G401 (cell line): Measurements from ENCODE around the gene SNX12. TPM values are rescaled to one million over a fixed set of nuclear protein-coding genes. Genes with fewer than 3 reads are reported as not detected.

Source experiments
- DNase-seq: peaks from one replicate; pipeline ENCODE4 v3.0.0-alpha.2; 2015; ENCODE audit warnings: low spot score
- in situ Hi-C: cut with HindIII; loops from 2 replicates; pipeline ENCODE4 v1.10.0; 2016; ENCODE audit warnings: low sequenced_read_pairs, mixed read lengths
- total RNA-seq: library from RNA; depleted of rRNA; stranded (reverse); fragments of >200 nt; shearing (Covaris generic); gene quantifications from 2 replicates; pipeline ENCODE4 v1.2.3, GENCODE V29; 2014; rRNA removed

Gene SNX12
- total RNA-seq = 86.3 and 127 TPM in 2 replicates

DNA sequence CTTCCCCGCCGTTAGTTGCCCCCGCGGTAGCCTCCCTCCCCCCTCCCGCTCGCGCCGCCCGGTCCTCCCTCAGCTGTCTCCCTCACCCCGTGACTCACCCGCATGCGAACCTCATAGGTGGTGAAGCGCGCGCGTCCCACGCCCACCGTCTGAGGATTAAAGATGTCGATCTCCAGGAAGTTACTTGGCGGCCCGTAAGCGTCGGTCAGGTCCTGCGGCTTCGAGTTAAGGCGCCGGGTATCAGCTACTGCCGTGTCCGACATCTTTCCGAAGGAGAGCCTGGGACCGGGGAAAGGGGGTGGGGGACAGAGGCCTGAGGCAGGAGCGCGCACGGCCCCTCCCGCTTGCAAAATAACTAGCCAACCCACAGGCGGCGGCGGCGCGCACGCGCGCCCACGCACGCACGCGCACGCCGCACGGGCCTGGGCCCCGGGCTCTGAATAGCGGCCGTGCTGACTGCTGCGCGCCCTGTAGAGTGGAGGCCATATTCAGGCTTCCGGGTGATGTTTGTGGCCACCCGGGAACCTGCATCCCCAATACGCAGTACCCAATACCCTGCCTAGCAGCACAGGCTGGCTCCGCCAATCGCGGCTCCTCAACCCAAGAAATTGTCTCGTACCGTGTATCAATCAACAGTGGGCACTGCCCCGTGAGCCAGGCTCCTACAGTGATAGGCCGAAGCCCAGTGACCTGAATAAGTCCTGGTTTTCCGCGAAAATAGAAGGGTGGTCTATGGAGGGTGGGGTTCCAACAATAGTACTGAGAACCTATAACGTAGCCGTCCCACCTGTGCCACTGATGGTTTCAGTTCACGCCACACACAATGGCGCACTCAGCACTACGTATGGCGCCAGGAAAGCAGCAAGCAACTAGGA, at the start of gene SNX12:
TSS of gene SNX12 (minus strand) at position 291 of the 875 bp plus-strand sequence. CDS start at position 263, 28 bp downstream.
- in situ Hi-C loops = no loop called here
- DNase-seq = peak; percentile 96

DNA sequence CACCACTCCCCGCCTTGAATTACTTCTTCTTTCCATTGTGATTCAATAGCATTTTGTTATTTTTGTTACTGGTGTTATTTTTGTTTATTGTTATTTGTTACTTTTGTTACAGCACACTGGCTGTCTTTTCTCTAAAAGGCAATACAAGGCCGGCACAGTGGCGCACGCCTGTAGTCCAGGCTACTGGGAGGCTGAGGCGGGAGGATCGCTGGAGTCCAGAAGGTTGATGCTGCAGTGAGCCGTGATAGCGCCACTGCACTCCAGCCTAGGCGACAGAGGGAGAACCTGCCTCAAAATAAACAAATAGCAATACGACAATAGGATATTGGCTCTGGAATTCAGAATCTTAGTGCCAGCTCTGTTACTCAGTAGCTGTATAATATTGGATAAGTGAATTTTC, 49.2 kb upstream of the SNX12 start:
- no peak for DNase-seq
- in situ Hi-C loops = no loop called here

DNA sequence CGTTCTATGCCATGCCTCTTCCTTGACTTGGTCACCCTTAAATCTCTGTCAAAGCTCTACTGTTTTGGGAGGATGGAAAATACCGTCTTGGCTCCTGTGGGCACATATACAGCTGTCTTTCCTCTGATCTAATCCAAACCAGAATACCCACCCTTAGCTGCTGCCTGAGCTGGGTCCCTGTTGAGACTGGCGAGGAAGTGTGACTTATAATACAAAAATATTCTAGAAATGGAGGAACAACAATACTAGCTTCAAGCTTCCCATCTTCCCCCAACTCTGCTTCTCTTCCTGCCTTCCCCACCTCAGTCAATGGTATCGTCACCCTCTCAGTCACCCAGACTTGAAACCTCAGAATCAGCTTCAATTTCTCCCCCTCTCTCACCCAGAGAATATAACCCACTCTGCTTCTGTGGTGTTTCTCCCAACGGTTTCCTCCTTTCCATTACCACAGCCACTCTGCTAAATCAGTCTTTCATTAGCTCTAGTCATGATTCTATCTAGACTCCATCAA, 43.8 kb upstream of the SNX12 start:
- in situ Hi-C loops = no loop called here
- no peak for DNase-seq

DNA sequence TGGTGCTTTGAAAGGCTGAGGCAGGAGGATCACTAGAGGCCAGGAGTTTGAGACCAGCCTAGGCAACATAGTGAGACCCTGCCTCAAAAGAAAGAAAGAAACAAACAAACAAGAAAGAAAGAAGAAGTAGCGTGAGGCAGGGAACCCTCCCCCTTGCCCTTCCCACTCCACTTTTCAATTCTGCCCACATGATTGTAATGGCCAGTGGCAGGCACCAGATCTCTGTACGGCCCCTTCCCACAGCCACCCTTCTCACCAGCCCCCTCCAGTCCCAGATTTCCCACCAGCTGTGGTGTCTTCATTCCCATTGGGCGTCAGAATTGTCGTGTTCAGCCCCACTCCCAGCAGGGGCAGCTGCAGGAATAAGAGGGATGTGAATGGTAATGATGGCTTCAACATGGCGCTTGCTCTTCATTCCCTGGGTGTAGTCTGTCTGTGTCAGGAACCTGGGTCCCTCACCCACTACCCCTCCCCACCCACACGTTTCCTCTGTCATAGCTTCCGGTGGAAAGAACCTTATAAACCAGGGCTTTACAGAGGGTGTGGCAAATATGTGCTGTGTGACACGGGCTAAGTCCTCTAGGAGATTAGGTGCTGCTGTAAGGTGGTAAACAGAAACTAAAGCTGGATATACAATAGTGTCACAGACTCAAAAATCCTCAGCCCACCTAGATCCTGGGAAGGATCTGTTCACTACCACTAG, 43.2 kb upstream of the SNX12 start, which contains the start of gene IL2RG:
TSS of gene IL2RG (minus strand) at position 437 of the 703 bp plus-strand sequence. CDS start at position 399, 38 bp downstream.
- in situ Hi-C loops = no loop called here
- DNase-seq = no peak

DNA sequence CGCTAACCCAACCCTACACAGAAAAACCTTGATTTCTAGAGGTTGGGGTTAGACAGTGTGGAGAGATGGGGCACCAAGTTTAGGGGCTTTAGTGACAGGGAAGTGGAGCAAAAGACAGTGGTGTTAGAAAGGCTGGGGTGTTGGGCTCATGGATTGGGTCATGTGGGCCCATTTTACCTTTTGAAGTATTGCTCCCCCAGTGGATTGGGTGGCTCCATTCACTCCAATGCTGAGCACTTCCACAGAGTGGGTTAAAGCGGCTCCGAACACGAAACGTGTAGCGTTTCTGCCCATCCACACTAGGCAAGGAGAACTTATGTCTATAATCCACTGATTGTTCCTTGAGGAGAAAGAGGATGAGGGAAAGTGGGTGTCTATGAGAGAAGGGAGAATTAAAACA, 40.9 kb upstream of the SNX12 start:
- no peak for DNase-seq
- in situ Hi-C loops = no loop called here

DNA sequence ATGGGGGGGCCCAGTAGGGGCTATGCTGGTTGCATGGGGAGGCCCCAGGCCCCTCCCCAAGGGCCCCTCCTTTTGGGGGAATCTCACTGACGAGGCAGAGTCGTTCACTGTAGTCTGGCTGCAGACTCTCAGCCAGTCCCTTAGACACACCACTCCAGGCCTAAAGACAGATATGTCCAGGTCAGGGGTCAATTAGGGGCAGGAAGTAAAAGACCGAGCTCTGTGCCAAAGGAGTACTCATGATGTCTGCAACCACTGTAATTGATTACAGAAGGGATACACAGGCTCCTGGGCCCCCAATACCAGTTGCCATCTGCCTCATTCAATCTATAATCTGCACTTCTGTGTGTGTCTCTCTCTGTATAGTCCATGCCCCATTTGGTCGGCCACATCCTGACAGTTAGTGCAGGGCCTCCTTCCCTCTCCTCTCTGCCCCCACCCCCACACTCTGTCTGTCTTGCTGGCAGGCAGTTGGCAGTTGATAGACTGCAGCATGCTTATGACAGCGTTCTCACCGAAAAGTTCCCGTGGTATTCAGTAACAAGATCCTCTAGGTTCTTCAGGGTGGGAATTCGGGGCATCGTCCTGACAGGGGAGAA, 39.7 kb upstream of the SNX12 start:
- no peak for DNase-seq
- in situ Hi-C loops = no loop called here

DNA sequence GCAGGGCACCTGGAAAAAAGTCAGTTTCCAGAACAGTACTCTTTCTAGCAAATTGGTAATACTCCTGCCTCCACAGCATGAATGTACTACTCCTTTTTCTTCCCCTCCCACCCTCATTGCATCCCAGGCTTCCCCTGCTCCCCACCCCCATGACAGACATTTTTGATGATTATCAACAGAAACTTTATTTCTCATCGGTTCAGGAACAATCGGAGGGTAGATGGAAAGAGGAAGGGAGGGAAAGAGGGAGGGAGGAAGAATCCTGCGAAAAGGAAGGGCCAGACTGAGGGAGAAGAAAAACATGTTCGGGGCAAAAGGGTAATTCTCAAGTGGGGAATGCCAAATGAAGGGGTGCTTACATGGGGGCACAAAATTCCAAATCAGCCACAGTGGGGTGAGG, 39.1 kb upstream of the SNX12 start:
- DNase-seq = no peak

DNA sequence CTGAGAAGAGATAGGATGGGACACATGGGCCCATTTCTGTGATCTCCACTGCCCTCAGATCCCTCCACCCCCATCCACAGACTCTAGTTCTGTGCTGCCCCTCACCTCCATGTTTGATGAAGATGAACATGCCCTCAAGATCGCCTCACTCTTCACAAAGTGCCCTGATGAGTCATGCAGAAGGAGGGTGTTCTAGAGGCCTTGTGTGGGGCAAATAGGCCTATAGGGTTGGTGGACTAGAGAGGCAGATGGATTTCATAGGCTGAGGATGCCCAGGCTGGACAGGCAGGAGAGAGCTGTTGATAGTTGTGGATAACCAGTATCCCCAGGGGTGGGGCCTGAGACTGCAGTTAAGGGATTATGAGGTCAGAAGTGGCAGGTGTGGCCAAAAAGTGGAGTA, 38.3 kb upstream of the SNX12 start, which contains the start of gene CXorf65:
TSS of gene CXorf65 (minus strand) at position 314 of the 400 bp plus-strand sequence. CDS start at position 130, 184 bp downstream.
- in situ Hi-C loops = no loop called here
- DNase-seq = no peak

More for the DNA sequence above, 39.1 kb upstream of the SNX12 start:
- in situ Hi-C loops = no loop called here

DNA sequence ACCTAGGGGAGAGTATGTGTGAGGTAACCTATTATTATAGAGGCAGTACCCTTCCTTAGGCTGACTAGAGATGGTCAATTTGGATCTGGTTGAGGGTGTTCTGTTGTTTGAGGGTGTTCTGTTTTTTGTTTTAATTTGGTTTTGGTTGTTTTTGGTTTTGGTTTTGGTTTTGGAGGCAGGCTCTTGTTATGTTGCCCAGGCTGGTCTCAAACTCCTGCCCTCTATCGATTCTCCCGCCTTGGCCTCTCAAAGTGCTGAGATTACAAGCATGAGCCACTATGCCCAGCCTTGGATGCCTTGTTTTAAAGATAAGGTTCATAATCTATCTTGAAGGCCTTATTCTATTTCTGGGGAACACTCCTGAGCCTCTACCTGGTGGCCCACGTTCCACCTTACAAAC, 37.5 kb upstream of the SNX12 start:
- no peak for DNase-seq
- in situ Hi-C loops = no loop called here

DNA sequence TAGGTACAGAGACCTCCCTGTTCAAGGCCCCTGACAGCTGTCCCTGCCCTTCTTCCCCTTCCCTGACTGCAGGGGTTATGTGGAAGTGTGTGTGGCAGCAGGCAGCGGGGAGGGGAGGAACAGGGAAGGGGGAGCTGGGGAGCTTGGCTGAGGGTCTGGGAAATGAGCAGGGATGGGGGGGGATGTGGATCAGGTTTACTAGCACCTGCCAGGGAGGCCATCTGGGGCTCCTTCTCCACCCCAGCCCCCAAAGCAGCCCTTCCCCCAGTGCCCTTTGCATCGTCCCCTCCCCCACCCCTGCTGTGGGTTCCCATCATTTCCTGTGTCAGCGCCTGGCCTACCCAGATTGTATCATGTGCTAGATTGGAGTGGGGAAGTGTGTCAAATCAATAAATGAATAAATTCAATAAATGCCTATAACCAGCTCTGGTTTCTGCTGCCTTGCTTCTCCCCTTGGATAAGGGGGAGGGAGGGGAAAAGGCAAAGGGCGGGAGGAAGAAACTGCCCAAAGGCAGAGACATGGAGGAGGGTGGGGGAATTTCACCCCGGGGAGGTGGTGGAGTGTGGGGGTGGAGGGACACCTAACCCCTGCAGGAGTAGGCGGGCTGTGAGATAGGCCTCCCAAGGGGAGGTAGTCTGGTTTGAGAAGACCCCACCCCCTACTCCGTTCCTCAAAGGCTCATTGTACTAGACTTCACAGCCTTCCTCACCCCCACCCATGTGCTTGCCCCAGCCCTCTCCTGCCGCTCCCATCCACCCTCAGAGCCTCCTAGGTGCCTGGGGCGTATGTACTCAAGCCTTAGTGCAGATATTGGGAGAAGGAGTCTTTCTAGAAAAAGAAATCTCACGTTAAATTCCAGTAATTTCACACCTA, 35.2 kb upstream of the SNX12 start:
- in situ Hi-C loops = no loop called here
- DNase-seq = no peak

DNA sequence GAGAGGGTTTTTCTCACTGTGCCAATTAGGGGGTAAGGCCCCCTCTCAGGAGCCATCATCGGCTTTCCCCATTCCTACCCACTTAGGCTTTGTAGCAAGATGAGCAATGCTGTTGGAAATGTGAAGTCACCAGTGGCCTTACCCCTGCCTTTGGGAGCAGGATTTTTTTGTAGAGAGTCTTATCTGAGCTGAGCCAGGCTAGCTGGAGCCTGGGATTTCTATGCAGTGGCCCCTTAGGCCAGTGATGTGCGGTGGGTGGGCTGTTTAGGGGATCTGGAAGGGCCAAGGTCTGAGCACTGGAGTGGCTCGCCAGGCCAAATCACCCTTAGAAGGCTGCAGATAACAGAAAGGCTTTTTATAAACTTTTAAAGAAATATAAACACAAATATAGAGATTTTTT, 34.2 kb upstream of the SNX12 start:
- in situ Hi-C loops = no loop called here
- DNase-seq = no peak

DNA sequence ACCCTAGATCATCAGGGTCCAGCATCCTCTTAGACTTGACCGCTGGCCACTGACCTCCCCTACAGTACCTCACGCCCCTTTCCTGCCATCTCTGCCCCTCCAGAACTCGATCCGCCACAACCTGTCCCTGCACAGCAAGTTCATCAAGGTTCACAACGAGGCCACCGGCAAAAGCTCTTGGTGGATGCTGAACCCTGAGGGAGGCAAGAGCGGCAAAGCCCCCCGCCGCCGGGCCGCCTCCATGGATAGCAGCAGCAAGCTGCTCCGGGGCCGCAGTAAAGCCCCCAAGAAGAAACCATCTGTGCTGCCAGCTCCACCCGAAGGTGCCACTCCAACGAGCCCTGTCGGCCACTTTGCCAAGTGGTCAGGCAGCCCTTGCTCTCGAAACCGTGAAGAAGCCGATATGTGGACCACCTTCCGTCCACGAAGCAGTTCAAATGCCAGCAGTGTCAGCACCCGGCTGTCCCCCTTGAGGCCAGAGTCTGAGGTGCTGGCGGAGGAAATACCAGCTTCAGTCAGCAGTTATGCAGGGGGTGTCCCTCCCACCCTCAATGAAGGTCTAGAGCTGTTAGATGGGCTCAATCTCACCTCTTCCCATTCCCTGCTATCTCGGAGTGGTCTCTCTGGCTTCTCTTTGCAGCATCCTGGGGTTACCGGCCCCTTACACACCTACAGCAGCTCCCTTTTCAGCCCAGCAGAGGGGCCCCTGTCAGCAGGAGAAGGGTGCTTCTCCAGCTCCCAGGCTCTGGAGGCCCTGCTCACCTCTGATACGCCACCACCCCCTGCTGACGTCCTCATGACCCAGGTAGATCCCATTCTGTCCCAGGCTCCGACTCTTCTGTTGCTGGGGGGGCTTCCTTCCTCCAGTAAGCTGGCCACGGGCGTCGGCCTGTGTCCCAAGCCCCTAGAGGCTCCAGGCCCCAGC, 32.7 kb upstream of the SNX12 start:
- DNase-seq = no peak
- in situ Hi-C loops = no loop called here

DNA sequence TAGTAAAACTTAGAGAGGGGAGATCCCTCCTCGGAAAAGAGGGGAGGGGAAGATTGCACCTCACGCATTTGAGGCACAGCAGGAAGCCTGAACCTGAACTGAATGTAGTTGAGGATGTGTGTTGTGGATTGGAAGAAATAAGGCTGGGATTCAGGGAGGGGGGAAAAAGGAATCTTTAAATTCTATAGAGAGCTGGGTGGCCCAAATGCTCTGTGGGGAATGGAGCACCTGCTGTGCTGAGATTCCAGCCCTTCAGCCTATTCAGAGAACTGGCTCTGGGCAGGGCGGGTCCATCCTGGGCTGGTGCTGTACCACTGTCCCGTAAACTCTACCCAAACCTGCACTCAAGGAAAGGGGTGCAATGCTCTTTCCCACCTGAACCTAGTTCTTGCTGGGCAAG, 31.6 kb upstream of the SNX12 start:
- in situ Hi-C loops = no loop called here
- no peak for DNase-seq

DNA sequence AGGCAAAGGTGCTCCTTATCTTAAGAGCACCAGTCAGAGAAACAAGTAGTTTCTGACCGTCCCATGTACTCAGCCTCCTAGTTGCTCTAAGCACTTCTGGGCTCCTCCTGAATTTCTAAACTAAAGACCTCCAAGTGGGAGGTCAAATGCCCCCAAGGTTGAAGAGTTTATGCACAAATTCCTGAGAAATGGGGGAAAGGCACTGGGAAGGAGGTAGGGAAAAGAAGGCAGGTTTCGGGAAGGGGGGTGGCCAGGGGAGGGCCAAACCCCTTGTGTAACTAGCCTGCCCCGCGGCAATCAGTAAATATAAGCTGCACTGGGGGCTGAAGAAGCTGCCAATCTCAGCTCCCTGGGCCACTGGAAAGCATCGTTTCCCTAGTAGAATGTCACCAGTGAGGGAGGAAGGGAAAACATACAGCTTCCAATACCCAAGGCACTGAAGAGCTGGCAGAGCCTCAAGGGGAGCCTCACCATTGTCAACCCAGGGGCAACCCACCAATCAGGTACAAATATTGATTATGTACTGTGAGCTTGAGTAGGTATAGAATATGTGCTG, 30.9 kb upstream of the SNX12 start:
- in situ Hi-C loops = no loop called here
- no peak for DNase-seq

DNA sequence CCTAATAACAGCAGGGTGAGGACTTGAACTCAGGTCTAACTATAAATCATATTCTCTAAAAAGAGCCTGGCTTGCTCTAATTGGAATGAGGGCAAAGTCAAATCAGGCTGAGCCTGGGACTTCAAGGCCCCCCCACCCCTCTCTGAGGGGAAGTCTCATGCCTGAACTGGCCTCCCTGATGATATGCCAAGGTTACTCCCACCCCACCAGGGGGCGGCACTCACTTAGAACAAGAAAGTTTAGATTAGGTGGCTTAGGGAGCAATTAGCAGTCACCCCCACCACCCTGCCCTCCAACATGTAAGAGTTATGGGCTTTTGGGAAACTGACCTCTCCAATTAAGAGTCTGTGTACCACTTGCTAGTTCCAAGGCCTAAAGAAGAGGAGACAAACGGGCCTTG, 30.2 kb upstream of the SNX12 start:
- in situ Hi-C loops = no loop called here
- peak; percentile 5 for DNase-seq

DNA sequence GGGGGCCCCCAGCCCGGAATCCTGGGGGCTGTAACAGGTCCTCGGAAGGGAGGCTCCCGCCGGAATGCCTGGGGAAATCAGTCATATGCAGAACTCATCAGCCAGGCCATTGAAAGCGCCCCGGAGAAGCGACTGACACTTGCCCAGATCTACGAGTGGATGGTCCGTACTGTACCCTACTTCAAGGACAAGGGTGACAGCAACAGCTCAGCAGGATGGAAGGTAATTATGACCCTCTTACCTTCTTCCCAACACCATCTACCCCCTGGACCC, 28.6 kb upstream of the SNX12 start:
- in situ Hi-C loops = no loop called here
- DNase-seq = peak; percentile 2

DNA sequence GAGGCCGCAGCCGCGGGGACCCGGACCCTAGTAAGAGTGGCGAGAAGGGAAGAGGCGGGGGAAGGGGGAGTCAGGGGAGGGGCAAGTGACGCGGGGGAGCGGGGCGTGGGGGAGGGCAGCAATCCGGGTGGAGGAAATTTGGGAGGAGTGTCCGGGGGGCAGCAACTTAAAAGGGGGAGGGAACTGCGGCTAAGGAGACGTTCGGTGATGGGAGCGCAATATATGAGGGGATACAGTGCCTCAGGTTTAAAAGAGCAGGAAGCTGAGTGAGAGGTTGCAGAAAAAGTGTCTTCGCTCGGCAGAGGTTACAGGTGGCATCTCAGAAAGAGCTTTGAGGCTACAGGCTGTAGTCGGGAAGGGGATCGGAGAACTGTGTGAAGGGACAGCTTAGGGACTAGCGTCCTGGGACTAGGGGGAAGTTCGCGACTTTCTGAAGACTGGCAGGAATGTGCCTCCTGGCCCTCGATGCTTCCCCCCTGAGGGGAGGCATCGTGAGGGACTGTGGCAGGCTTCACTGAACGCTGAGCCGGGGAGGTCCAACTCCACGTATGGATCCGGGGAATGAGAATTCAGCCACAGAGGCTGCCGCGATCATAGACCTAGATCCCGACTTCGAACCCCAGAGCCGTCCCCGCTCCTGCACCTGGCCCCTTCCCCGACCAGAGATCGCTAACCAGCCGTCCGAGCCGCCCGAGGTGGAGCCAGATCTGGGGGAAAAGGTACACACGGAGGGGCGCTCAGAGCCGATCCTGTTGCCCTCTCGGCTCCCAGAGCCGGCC, 28.0 kb upstream of the SNX12 start:
- in situ Hi-C loops = no loop called here
- no peak for DNase-seq
